AG04450 (cell line): ENCODE data around the gene RAI14. TPM values are rescaled to one million over a fixed set of nuclear protein-coding genes. Genes with fewer than 3 reads are reported as not detected.

Source experiments
- CTCF ChIA-PET: fragments of 300-600, 350-600 bp; formaldehyde crosslinking; extraction: SDS; loops from one replicate; lab custom pipeline; 2022; ENCODE audit warnings: antibody characterized with exemption, inconsistent platforms; lab: Charles Lee
- POLR2A ChIA-PET: fragments of 350-600 bp; formaldehyde crosslinking; extraction: SDS; loops from one replicate; lab custom pipeline; 2021; ENCODE audit warnings: antibody characterized with exemption, inconsistent platforms; lab: Yijun Ruan, JAX
- DNase-seq: peaks from one replicate; pipeline ENCODE4 v3.0.0-alpha.2; 2011; ENCODE audit warnings: low read depth, low spot score
- H3K27ac ChIP-seq: one replicate; pipeline ENCODE4 v1.5.1; 2012; ENCODE audit warnings: low read depth, low read length, control low read depth
- H3K27me3 ChIP-seq: one replicate; pipeline ENCODE4 v1.6.0; 2012; ENCODE audit warnings: low read length; ENCODE audit not compliant: control insufficient read depth, insufficient read depth
- H3K4me3 ChIP-seq: 2 replicates; pipeline ENCODE4 v1.5.1; 2011; ENCODE audit warnings: mild to moderate bottlenecking, low read depth, low read length, control low read depth
- H3K9me3 ChIP-seq: 2 replicates; pipeline ENCODE4 v1.5.1; 2012; ENCODE audit warnings: low read length; ENCODE audit not compliant: control insufficient read depth, insufficient read depth
- polyA plus RNA-seq: library from polyadenylated mRNA; depleted of rRNA; stranded (reverse); fragments of >200 nt; gene quantifications from 2 replicates; pipeline ENCODE4 v1.2.3, GENCODE V29; 2011
- TF ChIP-seq, protein P1 (sequence below): IDR thresholded peaks from 2 replicates; pipeline ENCODE4 v1.5.1; 2011; ENCODE audit warnings: low read depth, low read length, control low read depth, inconsistent platforms

RAI14 gene
- polyA plus RNA-seq, 1 experiment, result 162 TPM

- no peak for DNase-seq
- Histone ChIP-seq H3K4me3 (no peak overlapping the region), H3K27me3 (no peaks in the 10 kb centered on the region), H3K9me3 (no peaks in the 10 kb centered on the region), H3K27ac (no peak overlapping the region)
- TF ChIP-seq, protein P1, sequence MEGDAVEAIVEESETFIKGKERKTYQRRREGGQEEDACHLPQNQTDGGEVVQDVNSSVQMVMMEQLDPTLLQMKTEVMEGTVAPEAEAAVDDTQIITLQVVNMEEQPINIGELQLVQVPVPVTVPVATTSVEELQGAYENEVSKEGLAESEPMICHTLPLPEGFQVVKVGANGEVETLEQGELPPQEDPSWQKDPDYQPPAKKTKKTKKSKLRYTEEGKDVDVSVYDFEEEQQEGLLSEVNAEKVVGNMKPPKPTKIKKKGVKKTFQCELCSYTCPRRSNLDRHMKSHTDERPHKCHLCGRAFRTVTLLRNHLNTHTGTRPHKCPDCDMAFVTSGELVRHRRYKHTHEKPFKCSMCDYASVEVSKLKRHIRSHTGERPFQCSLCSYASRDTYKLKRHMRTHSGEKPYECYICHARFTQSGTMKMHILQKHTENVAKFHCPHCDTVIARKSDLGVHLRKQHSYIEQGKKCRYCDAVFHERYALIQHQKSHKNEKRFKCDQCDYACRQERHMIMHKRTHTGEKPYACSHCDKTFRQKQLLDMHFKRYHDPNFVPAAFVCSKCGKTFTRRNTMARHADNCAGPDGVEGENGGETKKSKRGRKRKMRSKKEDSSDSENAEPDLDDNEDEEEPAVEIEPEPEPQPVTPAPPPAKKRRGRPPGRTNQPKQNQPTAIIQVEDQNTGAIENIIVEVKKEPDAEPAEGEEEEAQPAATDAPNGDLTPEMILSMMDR, result no peak
- POLR2A ChIA-PET, result interaction anchor here (0.6 kb wide), 1 partner anchor 333 kb away, joined by 6 read pairs; no protein-coding TSS in a partner anchor
- CTCF ChIA-PET, result interaction anchor here (0.7 to 1.4 kb wide), 4 partner anchors 15 to 294 kb away, joined by 3 to 4 read pairs (median 4); no protein-coding TSS in a partner anchor
Observed at GRCh38 chr5:34817558-34818351, 161.6 kb downstream of the RAI14 start.

DNA sequence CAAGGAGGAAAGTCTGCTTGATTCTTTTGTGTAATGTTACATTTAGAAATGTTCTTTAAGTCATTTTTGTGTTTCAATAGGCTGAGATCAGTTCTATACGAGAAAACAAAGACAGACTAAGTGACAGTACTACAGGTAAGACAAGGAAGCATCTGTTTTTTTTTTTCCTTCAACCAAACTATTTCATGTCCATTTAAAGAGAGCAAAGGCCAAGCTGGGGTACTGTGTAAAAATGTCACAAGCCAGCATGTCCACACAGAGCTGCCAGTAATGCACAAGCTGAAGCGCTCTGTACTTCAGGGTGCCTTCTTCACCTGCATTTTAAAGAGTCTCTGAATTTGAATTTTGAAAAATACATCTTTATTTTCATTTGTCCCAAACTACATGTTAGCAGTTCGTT, 162.6 kb downstream of the RAI14 start:
- DNase-seq, result no peak
- Histone ChIP-seq H3K9me3 (no peaks in the 10 kb centered on the region), H3K27me3 (no peaks in the 10 kb centered on the region), H3K27ac (no peak overlapping the region), H3K4me3 (no peak overlapping the region)
- CTCF ChIA-PET, result interaction anchor here (0.7 to 1.4 kb wide), 3 partner anchors 16 to 110 kb away, joined by 3 to 4 read pairs (median 4); no protein-coding TSS in a partner anchor
- TF ChIP-seq, protein P1, result no peak
- POLR2A ChIA-PET, result no interaction called here

GRCh38 chr5:34820593-34820992, 164.5 kb downstream of the RAI14 start:
- ChIA-PET CTCF (no interaction called here), POLR2A (interaction anchor here (0.7 kb wide), 1 partner anchor 26 kb away, joined by 3 read pairs; no protein-coding TSS in a partner anchor)
- TF ChIP-seq, protein P1, result no peak
- H3K27me3 ChIP-seq, result no peaks in the 10 kb centered on the region
- no peaks in the 10 kb centered on the region for H3K9me3 ChIP-seq
- H3K4me3 ChIP-seq, result no peak overlapping the region
- no peak overlapping the region for H3K27ac ChIP-seq
- DNase-seq, result no peak

DNA sequence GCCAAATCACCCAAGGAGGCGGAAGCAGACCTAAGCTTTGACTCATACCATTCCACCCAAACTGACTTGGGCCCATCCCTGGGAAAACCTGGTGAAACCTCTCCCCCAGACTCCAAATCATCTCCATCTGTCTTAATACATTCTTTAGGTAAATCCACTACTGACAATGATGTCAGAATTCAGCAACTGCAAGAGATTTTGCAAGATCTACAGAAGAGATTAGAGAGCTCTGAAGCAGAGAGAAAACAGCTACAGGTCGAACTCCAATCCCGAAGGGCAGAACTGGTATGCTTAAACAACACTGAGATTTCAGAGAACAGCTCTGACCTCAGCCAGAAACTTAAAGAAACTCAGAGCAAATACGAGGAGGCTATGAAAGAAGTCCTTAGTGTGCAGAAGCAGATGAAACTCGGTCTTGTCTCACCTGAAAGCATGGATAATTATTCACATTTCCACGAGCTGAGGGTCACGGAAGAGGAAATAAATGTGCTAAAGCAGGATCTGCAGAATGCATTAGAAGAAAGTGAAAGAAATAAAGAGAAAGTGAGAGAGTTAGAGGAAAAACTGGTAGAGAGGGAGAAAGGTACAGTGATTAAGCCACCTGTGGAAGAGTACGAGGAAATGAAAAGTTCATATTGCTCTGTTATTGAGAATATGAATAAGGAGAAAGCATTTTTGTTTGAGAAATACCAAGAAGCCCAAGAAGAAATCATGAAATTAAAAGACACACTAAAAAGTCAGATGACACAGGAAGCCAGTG, 167.0 kb downstream of the RAI14 start:
- H3K27me3 ChIP-seq, result no peaks in the 10 kb centered on the region
- ChIA-PET POLR2A (no interaction called here), CTCF (interaction anchor here (1.2 kb wide), 1 partner anchor 337 kb away, joined by 3 read pairs; no protein-coding TSS in a partner anchor)
- H3K9me3 ChIP-seq, result no peaks in the 10 kb centered on the region
- H3K27ac ChIP-seq, result no peak overlapping the region
- no peak overlapping the region for H3K4me3 ChIP-seq
- TF ChIP-seq, protein P1, result no peak
- DNase-seq, result no peak
